GM21423 (cell line): ENCODE measurements around the gene MYL7.
A peak's percentile ranks its signal among the peaks of the same experiment; 100 is the strongest.

ENCODE experiments used
- ATAC-seq: cut with Tn5 transposase; IDR thresholded peaks from one replicate; pipeline ENCODE4 v1.9.1; 2021; ENCODE audit warnings: mild to moderate bottlenecking, moderate library complexity; ENCODE audit not compliant: unreplicated experiment

The MYL7 gene

DNA sequence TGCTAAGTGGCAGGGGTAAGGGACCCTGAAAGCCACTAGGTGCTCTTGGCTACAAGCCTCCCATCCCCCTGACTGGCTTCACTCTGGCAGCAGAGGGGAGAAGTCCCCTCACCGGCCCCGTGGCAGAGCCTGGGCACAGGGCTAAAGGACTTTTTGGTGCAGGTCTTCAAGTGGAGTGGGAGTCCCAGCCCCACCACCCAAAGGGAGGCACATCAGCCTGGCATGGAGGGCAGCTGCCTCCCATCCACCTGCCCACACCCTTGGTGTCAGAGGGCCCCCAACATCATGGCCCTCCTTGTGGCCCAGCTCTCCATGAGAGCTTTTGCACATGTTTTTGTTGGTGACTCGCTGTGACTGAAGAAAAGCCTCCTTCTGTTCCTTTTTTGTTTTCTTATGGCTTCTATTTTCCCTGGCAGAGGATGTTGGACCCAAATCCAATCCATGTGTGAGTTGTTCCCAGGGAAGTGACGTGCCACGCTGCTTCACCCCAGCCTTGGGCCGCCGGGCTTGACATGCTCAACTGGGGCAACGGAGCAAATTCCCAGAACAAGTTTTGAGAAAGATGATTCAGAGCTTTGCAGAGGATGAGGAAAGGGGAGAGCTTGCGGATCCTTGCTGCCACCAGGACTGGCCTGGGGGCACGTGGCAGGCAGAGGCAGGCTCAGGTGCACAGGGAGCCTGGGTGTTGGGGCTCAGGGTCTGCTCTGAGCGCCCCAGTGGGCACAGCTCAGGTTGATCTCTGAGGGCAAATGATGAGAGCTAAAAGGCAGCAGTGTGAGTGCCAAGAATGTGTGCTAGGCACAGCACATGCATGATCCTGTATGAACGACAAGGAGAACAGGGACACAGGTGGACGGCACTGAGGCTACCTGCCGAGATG, 38.9 kb downstream of the MYL7 start:
- no peak for ATAC-seq

DNA sequence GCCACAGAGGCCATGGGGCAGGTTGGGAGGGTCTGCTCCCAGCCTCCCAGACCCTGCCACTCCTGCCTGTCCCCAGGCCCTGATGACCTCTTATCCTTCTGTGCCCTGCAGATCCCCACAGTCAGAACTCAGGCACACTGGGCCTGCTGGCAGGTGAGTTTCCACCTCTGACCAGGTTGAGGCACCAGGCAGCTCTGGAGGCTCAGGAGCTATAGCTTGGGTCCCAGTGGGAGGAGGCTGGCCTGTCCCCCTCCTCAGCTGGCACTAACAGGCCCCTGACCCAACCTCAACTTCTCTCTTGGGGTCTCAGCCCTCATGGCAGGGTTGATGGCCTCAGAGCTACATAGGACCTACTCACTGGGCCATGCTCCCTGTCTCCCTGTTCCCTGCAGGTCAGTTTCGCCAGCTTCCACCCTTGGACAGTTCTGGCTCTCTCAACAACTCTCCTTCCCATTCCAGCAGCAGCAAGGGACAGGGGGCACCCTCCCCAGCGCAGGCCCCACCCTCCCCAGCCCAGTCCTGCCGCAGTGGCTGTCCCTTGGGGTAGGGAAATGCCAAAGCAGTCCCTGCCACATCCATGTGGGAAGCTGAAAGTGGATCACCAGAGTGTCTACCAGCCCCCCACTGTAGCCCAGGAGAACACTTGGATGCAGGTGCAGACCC, 39.7 kb downstream of the MYL7 start:
- no peak for ATAC-seq

DNA sequence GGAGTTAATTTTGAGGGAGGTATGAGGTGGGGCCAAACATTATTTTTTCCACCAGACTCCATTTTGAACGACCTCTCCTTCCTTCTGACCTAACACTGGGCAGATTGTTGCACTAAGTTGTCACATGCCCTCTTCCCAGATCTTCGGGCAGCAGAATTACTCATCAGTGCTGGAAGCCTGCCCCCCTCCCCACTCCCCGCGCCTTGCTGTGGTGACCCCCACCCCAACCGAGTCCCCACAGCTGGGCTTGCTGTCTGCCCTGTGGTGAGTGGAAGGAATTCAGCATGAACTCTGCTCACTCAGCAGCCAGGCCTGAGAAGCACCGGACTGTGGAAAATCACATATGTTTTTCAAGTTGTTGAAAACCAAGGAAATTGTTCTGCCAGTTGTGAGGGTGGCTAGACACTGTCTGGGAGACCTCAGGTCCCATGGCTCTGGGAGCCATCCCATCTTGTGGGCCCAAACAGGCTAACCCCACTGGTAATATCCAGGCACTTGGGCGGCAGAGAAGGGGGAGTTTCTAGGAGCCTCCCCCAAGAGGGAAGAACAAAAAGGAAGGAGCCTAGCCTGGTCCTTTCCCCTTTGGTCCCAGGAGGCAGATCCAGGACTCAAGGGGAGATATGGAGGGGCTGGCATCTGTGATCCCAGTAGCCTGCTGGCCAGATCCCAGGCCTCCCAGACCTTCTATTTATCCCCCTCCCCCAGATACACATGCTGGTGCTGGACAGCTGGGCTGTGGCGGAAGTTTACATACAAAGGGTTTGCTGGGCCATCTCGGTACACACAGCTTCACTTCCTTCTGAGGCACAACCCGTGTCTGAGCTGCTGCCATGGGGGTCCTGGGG, 40.5 kb downstream of the MYL7 start:
- no peak for ATAC-seq

DNA sequence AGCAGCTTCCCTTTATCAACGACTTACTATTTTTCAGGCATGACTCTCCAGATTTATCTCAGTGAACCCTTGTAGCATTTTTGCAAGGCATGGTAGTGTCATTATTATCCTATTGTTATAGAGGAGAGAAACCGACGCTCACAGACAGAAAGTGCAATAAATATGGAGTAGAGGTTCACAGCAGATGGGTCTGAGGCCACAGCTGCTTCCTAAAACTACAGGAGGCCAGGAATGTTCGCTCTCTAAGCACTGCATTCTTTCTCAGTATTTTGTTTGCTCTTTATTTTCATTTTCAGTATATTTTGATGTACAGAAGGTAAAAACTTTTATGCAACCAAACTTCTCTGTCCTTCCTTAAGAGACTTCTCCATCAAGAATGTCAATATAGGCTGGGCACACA, 41.5 kb downstream of the MYL7 start:
- no peak for ATAC-seq

DNA sequence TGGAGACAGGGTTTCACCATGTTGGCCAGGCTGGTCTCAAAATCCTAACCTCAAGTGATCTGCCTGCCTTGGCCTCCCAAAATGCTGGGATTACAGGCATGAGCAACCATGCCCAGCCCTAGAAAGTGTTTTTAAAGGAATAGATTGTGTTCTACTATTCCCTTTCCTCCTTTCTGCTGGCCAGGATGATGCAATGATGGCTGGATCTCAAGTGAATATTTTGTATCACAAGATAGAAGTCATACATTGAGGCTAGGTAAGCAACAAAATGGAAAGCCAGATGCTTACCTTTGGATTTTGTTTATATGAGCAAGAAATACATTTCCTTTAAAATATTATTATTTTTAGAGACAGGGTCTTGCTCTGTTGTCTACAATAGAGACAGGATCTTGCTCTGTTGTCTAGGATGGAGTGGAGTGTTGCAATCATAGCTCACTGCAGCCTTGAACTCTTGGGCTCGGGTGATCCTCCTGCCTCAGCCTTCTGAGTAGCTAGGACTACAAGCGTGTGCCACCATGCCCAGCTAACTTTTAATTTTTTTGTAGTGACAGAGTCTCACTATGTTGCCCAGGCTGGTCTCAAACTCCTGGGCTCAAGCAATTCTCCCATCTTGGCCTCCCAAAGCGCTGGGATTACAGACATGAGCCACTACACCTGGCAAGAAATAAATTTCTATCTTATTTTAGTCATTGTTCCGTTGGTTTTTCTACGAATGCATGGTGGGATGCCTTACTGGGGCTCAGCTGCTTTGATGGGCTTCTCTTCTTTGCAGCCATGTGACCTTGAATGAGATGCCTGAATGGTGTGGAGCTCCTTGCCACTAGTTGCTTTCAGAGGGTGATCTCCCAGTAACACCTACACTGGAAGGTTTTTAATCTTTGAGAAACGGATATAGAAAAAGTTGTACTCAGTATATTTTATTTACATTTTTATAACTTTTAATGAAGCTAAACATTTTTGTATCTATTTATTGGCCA, 42.8 kb downstream of the MYL7 start:
- no peak for ATAC-seq

DNA sequence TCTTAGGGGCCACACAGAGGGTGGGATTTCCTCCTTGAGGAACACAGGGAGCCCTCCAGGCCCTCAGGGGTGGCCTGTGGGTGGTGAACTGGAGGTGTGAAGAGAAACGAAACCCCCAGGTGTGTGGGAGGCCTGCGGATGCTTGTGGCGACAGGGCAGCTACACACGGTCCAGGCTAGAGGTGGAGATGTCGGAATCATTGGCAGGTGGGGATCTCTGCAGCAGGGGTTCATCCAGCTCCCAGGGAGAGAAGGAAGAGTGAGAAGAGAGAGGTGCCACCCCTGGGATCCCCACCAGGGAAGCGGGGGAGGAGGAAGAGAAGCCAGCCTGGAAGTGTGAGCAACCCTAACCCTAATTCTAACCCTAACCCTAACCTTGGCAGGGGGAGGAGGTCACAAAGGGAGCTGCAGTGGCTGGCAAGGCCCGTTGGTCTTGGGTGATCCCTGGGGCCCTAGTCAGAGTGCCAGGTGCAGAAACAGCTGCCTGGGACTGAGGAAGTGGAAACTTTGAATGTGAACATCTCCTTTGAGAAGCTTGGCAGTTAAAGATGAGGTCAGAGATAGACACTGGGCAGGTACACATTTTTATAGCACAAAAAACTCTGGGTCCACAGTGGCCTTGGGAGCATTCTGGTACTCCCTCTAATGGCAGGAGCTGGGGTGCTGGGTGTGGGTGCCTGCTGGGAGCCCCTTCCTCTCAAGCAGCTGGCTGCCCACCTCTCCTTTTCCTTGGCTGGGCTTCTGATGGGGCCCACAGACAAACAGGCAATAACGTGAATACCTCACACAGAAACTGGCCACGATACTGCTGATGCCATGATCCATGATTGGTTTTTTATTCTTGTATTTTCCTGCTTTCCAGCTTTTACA, 43.8 kb downstream of the MYL7 start:
- ATAC-seq: peak; percentile 65

DNA sequence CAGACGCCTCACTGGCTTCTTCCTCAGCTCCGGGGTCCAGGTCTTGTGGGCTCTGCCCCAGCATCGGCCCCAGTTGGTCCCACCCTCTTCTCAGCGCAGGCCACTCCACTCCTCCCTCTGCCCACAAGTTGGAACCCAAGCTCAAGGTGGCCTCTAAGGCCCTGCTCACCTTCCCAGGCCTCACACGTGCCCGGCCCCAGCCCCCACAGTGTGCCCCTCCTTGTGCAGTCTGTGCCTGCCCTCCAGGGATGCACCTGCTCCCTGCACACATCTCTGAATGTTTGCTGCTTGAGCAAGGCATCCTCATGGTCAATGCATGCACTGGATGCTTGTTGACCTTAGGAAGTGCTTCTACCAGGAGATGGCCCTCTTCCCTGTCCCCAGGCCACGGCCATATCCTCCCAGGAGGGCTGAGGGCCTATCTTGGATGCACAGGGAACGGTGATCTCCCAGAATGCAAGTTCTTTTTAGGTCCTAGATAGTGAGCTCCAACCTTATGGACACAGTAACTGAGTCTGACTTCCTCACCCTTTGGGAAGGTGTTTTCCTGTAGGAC, 44.7 kb downstream of the MYL7 start:
- ATAC-seq: no peak

DNA sequence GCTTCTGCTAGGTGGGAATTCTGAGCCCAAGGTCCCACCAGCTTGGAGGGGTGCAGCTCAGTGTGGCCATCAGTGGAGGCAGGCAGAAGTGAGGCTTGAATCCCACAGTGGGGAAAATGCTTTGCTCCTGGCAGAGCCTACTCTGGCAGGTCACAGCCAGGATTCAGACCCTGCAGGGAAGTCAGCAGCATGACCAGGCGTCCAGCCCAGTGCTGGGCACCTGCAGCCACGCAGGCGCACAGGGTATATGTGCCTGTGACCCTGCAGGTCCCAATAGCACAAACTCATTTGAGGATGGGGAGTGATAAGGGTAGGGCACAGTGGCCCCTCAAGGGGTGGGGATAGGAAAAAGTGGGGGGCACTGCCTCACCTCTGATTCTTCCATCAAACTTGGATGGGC, 45.4 kb downstream of the MYL7 start:
- ATAC-seq: no peak

DNA sequence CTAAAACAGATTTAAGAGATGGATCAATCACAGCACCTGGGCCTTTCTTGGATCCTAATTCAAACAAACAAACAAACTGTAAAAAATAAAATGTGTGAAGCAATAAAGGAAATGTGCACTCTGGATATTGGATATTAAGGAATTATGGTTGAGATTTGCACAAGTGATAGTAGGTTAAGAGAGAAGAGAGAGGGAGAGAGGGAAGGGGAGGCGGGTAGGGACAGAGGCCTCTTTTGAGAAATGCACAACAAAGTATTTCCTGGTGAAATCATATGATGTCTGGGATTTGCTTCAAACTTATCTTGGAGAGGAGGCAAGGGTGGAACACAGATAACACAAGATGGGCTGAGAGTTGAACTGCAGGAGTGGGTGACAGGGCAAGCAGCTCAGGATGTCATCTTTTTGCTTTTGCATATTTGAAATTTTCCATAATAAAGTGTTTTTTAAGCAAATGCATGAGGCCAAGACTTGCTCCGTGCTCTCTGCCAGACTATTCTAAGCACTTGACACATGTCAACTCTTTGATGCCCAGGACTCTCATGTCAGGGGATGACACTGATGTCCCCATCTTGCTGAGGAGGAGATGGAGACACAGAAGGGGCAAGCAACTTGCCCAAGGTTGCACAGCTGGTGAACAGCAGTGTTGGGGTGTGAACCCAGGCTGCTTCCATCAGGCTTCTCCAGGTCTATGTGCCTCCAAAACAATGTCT, 46.1 kb downstream of the MYL7 start:
- no peak for ATAC-seq

DNA sequence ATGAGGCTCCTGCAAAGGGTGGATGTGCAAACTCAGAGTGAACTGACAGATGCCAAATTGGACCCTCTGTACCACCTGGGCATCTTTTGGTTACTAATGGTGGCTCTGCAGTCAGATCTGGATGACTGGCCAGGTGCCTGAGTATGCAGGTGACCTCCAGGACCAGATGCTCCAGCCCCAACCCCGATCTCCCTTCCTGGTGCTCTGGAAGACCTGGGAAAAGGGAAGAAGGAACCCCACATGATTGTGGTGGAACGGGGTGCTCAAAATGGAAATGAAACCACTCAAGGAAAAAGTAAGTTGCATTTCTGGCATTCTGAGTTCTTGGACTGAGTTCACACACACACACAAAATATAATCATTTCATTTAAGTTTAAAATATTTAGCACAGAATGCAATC, 46.8 kb downstream of the MYL7 start:
- ATAC-seq: no peak

DNA sequence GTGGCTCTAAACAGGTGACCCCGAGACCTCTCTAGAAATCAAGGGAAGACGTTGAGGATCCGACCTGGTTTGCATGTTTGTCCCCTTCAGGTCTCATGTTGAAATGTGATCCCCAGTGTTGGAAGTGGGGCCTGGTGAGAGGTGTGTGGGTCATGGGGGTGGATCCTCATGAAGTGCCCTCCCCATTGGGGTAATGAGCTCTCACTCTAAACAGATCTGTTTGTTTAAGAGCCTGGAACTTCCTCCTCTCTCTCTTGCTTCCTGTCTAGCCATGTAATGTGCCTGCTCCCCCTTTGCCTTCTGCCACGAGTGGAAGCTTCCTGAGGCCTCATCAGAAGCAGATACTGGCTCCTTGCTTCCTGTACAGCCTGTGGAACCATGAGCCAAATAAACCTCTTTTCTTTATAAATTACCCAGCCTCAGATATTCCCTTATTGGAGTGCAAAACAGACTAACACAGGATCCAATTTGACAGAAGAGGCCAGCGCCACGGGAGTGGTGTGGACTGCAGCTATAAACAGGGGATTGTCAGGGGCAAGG, 48.0 kb downstream of the MYL7 start:
- no peak for ATAC-seq
